ENCODE measurements around the gene ZNF697. TPM values are rescaled to one million over a fixed set of nuclear protein-coding genes. Genes with fewer than 3 reads are reported as not detected.
"Not testable (repeated sequence)": the region's sequence is repeated elsewhere in the genome, so short reads cannot be mapped to it uniquely, and the experiment has no call there.

ZNF697 gene
- total RNA-seq, 1 donor from 2014 or later = 46.1 TPM

DNA sequence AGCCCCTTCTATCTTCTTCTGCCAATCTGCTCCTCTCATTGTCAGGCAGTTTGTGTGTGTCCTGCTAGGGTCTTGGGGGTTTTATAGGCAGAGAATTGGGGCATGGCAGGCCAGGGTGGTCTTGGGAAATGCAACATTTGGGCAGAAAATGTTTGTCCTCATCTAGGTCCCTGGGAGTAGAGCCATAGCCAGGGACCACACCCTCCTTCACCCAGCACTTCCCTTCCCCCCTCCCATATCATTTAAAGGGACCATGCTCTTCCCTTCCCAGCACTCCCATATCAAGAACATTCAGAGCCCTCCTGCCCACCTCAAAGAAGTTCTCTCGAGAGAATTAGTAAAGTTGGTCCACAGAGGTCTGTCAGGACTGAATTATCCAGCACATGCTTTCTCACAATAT, 41.7 kb downstream of the ZNF697 start:
- H3K4me3 Mint-ChIP-seq (ENCODE audit: unreplicated experiment) = no peak overlapping the region
- peaks cover 61% of the 10 kb centered on the region for H3K4me1 Mint-ChIP-seq (ENCODE audit: low read depth, unreplicated experiment)
- FAIRE-seq = no peak
- Histone ChIP-seq H3K4me1 (ENCODE audit: insufficient read depth, low read length) (peaks cover 6% of the 10 kb centered on the region), H4K20me1 (ENCODE audit: insufficient read depth, low read length) (no peaks in the 10 kb centered on the region), H3K27ac (ENCODE audit: low read depth, low read length) (no peak overlapping the region), H3K36me3 (ENCODE audit: insufficient read depth, low read length) (no peaks in the 10 kb centered on the region), H3K9me3 (ENCODE audit: insufficient read depth, low read depth, low read length) (no peaks in the 10 kb centered on the region), H3K4me2 (ENCODE audit: low read length) (no peak overlapping the region), H3K4me3 (ENCODE audit: insufficient read depth, low read depth, low read length) (no peak overlapping the region), H3K27me3 (ENCODE audit: insufficient read depth, low read length) (peaks cover 18% of the 10 kb centered on the region), H3K79me2 (ENCODE audit: insufficient read depth, low read length) (no peaks in the 10 kb centered on the region), H2AFZ (ENCODE audit: low read depth, low read length) (no peak overlapping the region), H3K9ac (ENCODE audit: low read length) (no peak overlapping the region)
- DNase-seq (ENCODE audit: low read depth) = no peak
- H3K27ac Mint-ChIP-seq (ENCODE audit: unreplicated experiment) = peak overlapping the region; percentile 0
- peaks cover 6% of the 10 kb centered on the region for H3K36me3 Mint-ChIP-seq (ENCODE audit: low read depth, unreplicated experiment)
- TF ChIP-seq EZH2 (IDR thresholded peaks at IDR 0.05; ENCODE audit: insufficient read depth, low read length) = no peak
- TF ChIP-seq, protein P1, sequence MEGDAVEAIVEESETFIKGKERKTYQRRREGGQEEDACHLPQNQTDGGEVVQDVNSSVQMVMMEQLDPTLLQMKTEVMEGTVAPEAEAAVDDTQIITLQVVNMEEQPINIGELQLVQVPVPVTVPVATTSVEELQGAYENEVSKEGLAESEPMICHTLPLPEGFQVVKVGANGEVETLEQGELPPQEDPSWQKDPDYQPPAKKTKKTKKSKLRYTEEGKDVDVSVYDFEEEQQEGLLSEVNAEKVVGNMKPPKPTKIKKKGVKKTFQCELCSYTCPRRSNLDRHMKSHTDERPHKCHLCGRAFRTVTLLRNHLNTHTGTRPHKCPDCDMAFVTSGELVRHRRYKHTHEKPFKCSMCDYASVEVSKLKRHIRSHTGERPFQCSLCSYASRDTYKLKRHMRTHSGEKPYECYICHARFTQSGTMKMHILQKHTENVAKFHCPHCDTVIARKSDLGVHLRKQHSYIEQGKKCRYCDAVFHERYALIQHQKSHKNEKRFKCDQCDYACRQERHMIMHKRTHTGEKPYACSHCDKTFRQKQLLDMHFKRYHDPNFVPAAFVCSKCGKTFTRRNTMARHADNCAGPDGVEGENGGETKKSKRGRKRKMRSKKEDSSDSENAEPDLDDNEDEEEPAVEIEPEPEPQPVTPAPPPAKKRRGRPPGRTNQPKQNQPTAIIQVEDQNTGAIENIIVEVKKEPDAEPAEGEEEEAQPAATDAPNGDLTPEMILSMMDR (IDR thresholded peaks at IDR 0.05; ENCODE audit: insufficient read depth, low read depth, low read length) = no peak
- peaks cover 3% of the 10 kb centered on the region for H3K9me3 Mint-ChIP-seq (ENCODE audit: unreplicated experiment)
- H3K27me3 Mint-ChIP-seq (ENCODE audit: low read depth, unreplicated experiment) = no peaks in the 10 kb centered on the region

DNA sequence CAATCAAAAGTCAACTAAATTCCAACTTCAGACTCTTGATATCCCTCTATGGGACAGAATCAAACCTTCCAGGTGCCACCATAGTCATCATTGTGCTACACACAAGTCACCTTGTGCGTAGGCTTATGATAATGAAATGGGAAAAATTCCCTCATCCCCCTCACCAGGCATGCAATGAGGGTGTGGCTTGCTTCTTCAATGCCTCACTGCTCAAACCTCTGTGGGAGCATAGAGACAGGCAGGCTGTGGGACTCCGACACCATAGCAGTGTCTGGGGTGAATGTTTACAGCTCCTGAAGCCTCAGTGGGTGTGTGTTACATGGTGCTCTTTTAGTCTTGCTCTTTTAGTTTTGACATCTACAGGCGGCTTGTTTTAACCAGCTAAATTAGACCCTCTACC, 42.4 kb downstream of the ZNF697 start:
- Histone ChIP-seq H4K20me1 (ENCODE audit: insufficient read depth, low read length) (no peaks in the 10 kb centered on the region), H3K36me3 (ENCODE audit: insufficient read depth, low read length) (no peaks in the 10 kb centered on the region), H3K9ac (ENCODE audit: low read length) (no peak overlapping the region), H3K4me3 (ENCODE audit: insufficient read depth, low read depth, low read length) (no peak overlapping the region), H2AFZ (ENCODE audit: low read depth, low read length) (no peak overlapping the region), H3K27me3 (ENCODE audit: insufficient read depth, low read length) (peaks cover 12% of the 10 kb centered on the region), H3K79me2 (ENCODE audit: insufficient read depth, low read length) (no peaks in the 10 kb centered on the region), H3K27ac (ENCODE audit: low read depth, low read length) (no peak overlapping the region), H3K4me2 (ENCODE audit: low read length) (no peak overlapping the region), H3K9me3 (ENCODE audit: insufficient read depth, low read depth, low read length) (no peaks in the 10 kb centered on the region), H3K4me1 (ENCODE audit: insufficient read depth, low read length) (peaks cover 6% of the 10 kb centered on the region)
- Mint-ChIP-seq H3K36me3 (ENCODE audit: low read depth, unreplicated experiment) (peaks cover 10% of the 10 kb centered on the region), H3K27me3 (ENCODE audit: low read depth, unreplicated experiment) (no peaks in the 10 kb centered on the region), H3K9me3 (ENCODE audit: unreplicated experiment) (peaks cover 3% of the 10 kb centered on the region), H3K4me1 (ENCODE audit: low read depth, unreplicated experiment) (peaks cover 60% of the 10 kb centered on the region), H3K27ac (ENCODE audit: unreplicated experiment) (no peak overlapping the region), H3K4me3 (ENCODE audit: unreplicated experiment) (no peak overlapping the region)
- TF ChIP-seq, protein P1 (IDR thresholded peaks at IDR 0.05; ENCODE audit: insufficient read depth, low read depth, low read length) = no peak
- TF ChIP-seq EZH2 (IDR thresholded peaks at IDR 0.05; ENCODE audit: insufficient read depth, low read length) = no peak
- DNase-seq (ENCODE audit: low read depth) = no peak
- FAIRE-seq = no peak

- H3K4me3 ChIP-seq (ENCODE audit: insufficient read depth, low read depth, low read length); H3K36me3 ChIP-seq (ENCODE audit: insufficient read depth, low read length); DNase-seq (ENCODE audit: low read depth); H3K27me3 Mint-ChIP-seq (ENCODE audit: low read depth, unreplicated experiment); H3K79me2 ChIP-seq (ENCODE audit: insufficient read depth, low read length); H4K20me1 ChIP-seq (ENCODE audit: insufficient read depth, low read length); H2AFZ ChIP-seq (ENCODE audit: low read depth, low read length); H3K4me2 ChIP-seq (ENCODE audit: low read length); H3K9me3 ChIP-seq (ENCODE audit: insufficient read depth, low read depth, low read length); H3K27ac ChIP-seq (ENCODE audit: low read depth, low read length); H3K9ac ChIP-seq (ENCODE audit: low read length); H3K9me3 Mint-ChIP-seq (ENCODE audit: unreplicated experiment); H3K4me1 ChIP-seq (ENCODE audit: insufficient read depth, low read length); H3K4me3 Mint-ChIP-seq (ENCODE audit: unreplicated experiment); FAIRE-seq: not testable (repeated sequence)
- H3K4me1 Mint-ChIP-seq (ENCODE audit: low read depth, unreplicated experiment) = peaks cover 59% of the 10 kb centered on the region
- peaks cover 12% of the 10 kb centered on the region for H3K27me3 ChIP-seq (ENCODE audit: insufficient read depth, low read length)
- H3K36me3 Mint-ChIP-seq (ENCODE audit: low read depth, unreplicated experiment) = peaks cover 10% of the 10 kb centered on the region
- peak overlapping the region; percentile 19 for H3K27ac Mint-ChIP-seq (ENCODE audit: unreplicated experiment)
Measured at GRCh38 chr1:119605080-119605479, 43.0 kb downstream of the ZNF697 start.

All from astrocyte (in vitro differentiated cells and primary cell).